RPMI8226 (cell line): ENCODE measurements around the gene YIPF1.
"Not testable (repeated sequence)": the region's sequence is repeated elsewhere in the genome, so short reads cannot be mapped to it uniquely, and the experiment has no call there.

Experiments used
- DNase-seq: peaks from one replicate; pipeline ENCODE4 v3.0.0-alpha.2; 2015

The YIPF1 gene

DNA sequence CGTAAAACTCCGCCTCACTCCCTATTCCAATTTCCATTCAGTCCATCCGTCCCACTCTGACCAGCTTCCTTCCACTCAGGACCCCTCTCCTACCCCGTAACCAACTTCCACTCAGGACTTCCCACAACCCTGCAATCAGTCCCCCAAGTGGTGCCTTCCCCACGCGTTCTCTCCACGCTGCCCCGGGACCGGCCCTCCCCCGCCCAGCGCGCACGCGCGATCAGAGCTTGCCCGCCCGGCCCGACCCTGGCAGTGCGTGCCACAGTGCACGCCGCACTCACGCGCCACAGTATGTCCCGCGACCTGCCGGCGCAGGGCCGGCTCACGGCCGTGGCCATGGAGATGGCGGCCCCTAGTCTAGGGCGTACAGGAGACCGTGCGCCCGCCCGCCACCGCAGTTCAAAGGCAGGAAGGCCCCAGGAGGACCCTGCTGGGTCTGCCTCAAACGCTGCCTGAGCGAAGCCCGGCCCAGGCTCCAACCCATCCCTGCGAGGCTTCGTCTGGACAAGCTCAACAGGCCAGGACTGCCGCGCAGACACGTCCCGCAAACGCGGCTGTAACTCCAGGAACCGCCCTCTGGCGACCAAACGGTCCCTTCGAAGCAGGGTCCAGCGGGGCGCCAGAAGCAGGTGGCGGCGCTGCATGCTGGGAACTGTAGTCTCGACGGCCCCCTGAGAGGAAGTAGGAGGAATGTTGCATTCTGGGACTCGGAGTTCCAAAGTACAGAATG lies 51.5 kb downstream of the YIPF1 start, which contains the start of gene NDC1:
Gene NDC1, minus strand, starts transcription at position 373 of the 730 bp plus-strand sequence. Its CDS starts 35 bp downstream, at position 338.
- DNase-seq, result peak; percentile 96

DNA sequence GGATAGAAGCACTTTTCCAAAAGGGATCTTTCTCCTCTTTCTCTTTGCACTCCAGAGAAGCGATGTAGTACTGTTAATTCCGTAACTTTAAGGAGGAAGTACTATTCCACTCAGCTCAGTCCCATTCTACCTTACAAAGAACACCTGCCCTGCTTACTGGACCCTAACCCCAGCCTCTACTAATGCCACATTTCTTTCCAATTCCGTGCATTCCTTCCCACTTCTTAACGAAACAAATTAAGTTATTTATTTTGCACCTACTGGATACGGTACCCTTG lies 52.0 kb downstream of the YIPF1 start:
- peak; percentile 21 for DNase-seq

- no peak for DNase-seq
Observed at GRCh38 chr1:53835491-53835890, 54.1 kb downstream of the YIPF1 start.

GRCh38 chr1:53834776-53835175 lies 54.8 kb downstream of the YIPF1 start:
- DNase-seq, result no peak

- no peak for DNase-seq
Observed at GRCh38 chr1:53833393-53833792, 56.2 kb downstream of the YIPF1 start.

DNA sequence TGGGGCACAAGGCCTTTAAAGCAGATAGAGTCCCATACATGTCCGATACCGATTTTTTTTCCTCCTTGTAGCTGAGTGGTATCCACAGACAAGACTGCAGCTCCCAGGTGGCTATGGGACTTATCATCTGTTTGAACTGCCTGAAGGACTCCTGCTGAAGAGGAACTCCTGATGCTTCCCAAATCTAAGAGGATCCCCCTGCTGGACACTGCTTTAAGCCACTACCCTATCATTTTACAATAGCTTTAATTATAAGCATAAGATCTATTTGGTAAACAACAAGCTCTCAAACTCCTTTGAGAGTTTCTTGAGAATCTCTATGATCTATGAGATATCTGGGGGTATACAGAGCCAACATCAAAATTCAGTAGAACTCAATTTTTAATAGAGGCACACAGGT lies 63.2 kb downstream of the YIPF1 start:
- no peak for DNase-seq

GRCh38 chr1:53825306-53825705 lies 64.3 kb downstream of the YIPF1 start:
- DNase-seq, result no peak

DNA sequence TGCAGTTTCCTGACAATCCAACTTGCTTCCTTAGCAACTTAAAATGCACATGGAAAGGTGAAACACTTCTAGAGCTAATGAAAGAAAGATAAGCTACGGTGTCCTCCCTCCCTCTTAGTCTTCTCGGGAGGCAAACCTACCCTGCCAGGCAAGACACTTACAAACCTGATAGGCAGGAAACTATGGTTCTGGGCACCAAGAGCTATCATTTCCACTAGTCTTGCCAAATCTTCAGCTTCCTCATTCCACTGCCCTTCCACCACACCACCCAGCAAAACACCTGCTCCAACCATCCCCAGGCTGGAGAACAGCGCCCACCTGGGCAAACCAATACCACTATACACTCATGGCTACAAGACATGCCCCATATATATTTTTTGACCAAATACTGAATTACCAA lies 66.7 kb downstream of the YIPF1 start:
- DNase-seq, result no peak

GRCh38 chr1:53821380-53821779 lies 68.2 kb downstream of the YIPF1 start:
- DNase-seq, result no peak

DNA sequence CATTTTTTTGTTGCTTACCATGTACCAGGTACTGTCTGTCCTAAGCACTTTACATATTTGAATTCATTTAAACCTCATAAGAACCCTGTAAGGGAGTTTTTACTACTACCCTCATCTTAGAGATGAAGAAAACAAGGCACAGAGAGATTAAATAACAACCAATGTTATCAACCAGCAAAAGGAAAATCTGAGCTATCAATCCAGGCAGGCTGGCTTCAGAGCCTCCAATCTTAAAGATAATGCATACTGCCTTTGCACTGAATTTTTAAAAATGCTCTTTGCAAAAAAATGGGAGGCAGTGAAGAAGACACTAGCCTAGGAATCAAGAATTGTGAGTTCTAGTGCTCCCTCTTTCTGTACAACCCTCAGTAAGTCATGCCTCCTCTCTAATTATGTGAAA lies 70.2 kb downstream of the YIPF1 start:
- no peak for DNase-seq

- DNase-seq, result not testable (repeated sequence)
Observed at GRCh38 chr1:53816584-53816983, 73.0 kb downstream of the YIPF1 start.

GRCh38 chr1:53815484-53815883 lies 74.1 kb downstream of the YIPF1 start:
- not testable (repeated sequence) for DNase-seq

DNA sequence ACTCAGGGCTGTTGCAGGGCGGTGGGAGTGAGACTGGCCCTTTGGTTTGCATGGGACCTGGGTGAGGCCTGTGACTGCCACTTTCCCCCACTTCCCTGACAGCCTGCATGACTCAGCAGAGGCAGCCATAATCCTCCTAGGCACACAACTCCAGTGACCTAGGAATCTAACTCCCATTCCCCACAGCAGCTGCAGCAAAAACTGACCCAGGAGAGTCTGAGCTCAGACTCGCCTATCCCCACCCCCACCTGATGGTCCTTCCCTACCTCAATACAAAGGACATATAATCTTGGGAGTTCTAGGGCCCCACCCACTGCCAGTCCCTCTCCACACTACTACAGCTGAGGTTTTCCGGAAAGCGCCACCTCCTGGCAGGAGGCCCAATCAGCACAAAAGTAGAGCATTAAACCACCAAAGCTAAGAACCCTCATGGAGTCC lies 78.2 kb downstream of the YIPF1 start:
- peak; percentile 30 for DNase-seq

- DNase-seq, result no peak
Observed at GRCh38 chr1:53810497-53810896, 79.1 kb downstream of the YIPF1 start.

- no peak for DNase-seq
Observed at GRCh38 chr1:53810007-53810406, 79.6 kb downstream of the YIPF1 start.

DNA sequence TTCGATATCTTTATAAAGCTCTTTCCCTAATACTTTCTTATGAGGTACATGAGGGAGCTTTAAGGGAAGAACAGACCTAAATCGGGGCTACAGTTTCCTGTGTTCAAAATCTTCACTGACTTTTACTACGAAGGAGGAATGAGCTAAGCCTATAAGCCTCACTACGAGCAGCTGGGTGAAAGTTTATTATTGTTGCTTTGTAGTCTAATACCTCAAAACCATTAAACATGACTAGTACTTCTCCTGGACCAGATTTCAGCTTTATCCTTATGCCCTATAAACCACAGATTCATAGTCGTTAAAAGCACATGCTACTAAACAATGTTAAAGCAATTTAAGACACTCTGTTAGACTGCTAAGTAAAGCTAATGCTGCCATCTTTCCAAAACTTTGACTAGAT lies 81.7 kb downstream of the YIPF1 start:
- no peak for DNase-seq

GRCh38 chr1:53804791-53805505 lies 84.6 kb downstream of the YIPF1 start:
- DNase-seq, result no peak

DNA sequence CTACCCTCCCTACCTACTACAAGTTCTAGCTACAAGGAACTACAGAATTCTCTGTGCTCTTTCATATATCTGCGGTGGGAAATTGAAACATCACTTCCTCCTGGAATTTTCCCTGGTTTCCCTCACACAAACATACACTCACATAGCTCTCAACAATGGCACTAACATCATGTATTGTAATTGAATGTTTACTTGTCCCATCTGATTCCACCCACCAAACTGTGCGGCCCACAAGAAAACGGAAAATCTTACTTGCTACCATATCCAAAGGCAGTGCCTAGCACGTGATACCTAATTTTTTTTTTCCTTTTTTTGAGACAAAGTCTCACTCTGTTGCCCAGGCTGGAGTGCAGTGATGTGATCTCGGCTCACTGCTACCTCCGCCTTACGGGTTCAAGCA lies 85.4 kb downstream of the YIPF1 start:
- no peak for DNase-seq
